Progenitor cell of endocrine pancreas (in vitro differentiated cells): ENCODE results near the gene CFDP1. TPM values are rescaled to one million over a fixed set of nuclear protein-coding genes. Genes with fewer than 3 reads are reported as not detected.

Experiments used
- DNase-seq: peaks from one replicate; pipeline ENCODE4 v3.0.0; 2021; ENCODE audit warnings: low spot score; ENCODE audit not compliant: unreplicated experiment
- H3K27ac Mint-ChIP-seq: 2 replicates; pipeline ENCODE4 v1.8.0; 2021; ENCODE audit warnings: mild to moderate bottlenecking, moderate library complexity, mixed read lengths
- H3K27me3 Mint-ChIP-seq: 2 replicates; pipeline ENCODE4 v1.8.0; 2021; ENCODE audit warnings: mixed read lengths
- H3K36me3 Mint-ChIP-seq: 2 replicates; pipeline ENCODE4 v1.8.0; 2022; ENCODE audit warnings: mixed read lengths; ENCODE audit not compliant: insufficient read depth
- H3K4me1 Mint-ChIP-seq: 2 replicates; pipeline ENCODE4 v1.8.0; 2021; ENCODE audit warnings: low read depth, mixed read lengths
- H3K4me3 Mint-ChIP-seq: 2 replicates; pipeline ENCODE4 v1.8.0; 2021; ENCODE audit warnings: low read depth, mild to moderate bottlenecking, moderate library complexity, mixed read lengths
- H3K9me3 Mint-ChIP-seq: 2 replicates; pipeline ENCODE4 v1.8.0; 2021; ENCODE audit warnings: low read depth, mixed read lengths
- total RNA-seq: library from RNA; stranded (reverse); gene quantifications from 2 replicates; pipeline ENCODE4 v1.2.1, GENCODE V29; 2021
- TF ChIP-seq, protein P1 (sequence below): fragments of 200-600 bp; sonication (generic); IDR thresholded peaks from one replicate; pipeline ENCODE4 v1.5.0; 2021; ENCODE audit warnings: antibody characterized with exemption, mild to moderate bottlenecking; ENCODE audit not compliant: unreplicated experiment

The CFDP1 gene
- total RNA-seq, 1 donor from 2014 or later: 94.6 TPM

DNA sequence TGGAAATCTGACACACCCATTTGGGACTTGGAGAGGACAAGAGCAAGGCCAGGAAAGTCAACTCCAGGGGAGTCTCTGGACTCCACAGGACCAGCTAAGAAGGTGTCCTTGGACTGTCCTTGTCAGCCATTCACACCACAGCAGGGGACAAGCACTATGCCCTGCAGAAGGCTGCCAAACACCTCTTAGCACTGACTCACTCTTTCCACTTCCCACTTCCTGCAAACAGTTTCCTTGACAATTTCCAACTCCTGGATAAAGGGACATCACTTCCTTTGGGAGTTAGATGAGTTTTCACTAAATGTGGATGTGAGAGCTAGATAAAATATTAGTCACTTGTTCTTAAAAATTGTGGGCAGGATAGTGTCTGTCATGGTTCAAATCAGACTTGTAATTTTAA, 144.1 kb downstream of the CFDP1 start:
- DNase-seq: no peak
- H3K9me3 Mint-ChIP-seq: no peaks in the 10 kb centered on the region
- H3K4me3 Mint-ChIP-seq: no peak overlapping the region
- H3K4me1 Mint-ChIP-seq: no peaks in the 10 kb centered on the region
- no peak overlapping the region for H3K27ac Mint-ChIP-seq
- no peaks in the 10 kb centered on the region for H3K27me3 Mint-ChIP-seq
- TF ChIP-seq, protein P1, sequence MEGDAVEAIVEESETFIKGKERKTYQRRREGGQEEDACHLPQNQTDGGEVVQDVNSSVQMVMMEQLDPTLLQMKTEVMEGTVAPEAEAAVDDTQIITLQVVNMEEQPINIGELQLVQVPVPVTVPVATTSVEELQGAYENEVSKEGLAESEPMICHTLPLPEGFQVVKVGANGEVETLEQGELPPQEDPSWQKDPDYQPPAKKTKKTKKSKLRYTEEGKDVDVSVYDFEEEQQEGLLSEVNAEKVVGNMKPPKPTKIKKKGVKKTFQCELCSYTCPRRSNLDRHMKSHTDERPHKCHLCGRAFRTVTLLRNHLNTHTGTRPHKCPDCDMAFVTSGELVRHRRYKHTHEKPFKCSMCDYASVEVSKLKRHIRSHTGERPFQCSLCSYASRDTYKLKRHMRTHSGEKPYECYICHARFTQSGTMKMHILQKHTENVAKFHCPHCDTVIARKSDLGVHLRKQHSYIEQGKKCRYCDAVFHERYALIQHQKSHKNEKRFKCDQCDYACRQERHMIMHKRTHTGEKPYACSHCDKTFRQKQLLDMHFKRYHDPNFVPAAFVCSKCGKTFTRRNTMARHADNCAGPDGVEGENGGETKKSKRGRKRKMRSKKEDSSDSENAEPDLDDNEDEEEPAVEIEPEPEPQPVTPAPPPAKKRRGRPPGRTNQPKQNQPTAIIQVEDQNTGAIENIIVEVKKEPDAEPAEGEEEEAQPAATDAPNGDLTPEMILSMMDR: no peak
- peaks cover 15% of the 10 kb centered on the region for H3K36me3 Mint-ChIP-seq

DNA sequence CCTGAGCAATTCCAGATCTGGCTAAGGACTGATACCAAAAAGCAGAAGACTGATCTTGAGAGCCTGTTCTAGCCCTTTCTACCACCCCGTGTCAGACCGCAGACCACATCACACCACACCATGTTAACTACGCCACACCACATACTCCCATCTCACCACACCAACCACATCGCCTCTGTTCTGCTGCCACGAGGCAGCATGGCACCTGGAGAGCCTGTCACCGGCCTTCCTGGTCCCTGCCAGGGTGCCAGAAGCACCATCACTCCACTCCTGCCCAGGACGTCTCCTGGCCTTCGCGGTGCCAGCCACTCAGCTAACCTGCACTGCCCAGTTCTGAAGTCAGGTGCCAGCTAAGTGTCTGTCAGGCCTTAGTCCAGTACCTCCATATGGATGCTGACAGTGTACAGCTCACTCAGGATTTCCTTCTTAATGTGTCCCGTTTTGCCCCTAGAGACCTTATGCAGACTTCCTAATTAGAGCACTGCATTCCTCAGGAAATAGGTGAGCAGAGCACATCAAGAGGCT, 144.6 kb downstream of the CFDP1 start:
- TF ChIP-seq, protein P1: no peak
- Mint-ChIP-seq H3K9me3 (no peaks in the 10 kb centered on the region), H3K27me3 (no peaks in the 10 kb centered on the region), H3K4me3 (no peak overlapping the region), H3K27ac (no peak overlapping the region), H3K4me1 (no peaks in the 10 kb centered on the region), H3K36me3 (peaks cover 13% of the 10 kb centered on the region)
- DNase-seq: no peak

DNA sequence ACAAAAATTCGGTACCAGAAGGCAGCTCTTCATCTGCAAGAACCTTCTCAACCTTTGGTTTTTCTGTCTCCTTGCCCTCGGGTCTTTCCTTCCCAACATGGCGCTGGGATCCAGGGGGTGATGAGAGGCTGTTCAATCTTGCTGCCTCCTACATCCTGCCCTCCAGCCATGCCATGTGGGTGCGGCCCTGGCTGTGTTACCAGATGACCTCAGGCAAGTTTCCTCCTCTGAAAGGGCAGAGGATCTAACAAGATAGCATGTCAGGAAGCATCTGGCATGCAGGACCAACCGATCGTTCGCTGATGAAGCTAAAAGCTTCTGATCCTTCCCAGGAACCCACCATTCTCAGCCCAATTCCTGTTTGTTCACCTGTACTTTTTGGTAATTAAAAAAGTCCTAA, 145.1 kb downstream of the CFDP1 start:
- no peaks in the 10 kb centered on the region for H3K27me3 Mint-ChIP-seq
- no peak overlapping the region for H3K27ac Mint-ChIP-seq
- DNase-seq: no peak
- no peaks in the 10 kb centered on the region for H3K4me1 Mint-ChIP-seq
- peaks cover 13% of the 10 kb centered on the region for H3K36me3 Mint-ChIP-seq
- H3K4me3 Mint-ChIP-seq: no peak overlapping the region
- TF ChIP-seq, protein P1: no peak
- no peaks in the 10 kb centered on the region for H3K9me3 Mint-ChIP-seq

DNA sequence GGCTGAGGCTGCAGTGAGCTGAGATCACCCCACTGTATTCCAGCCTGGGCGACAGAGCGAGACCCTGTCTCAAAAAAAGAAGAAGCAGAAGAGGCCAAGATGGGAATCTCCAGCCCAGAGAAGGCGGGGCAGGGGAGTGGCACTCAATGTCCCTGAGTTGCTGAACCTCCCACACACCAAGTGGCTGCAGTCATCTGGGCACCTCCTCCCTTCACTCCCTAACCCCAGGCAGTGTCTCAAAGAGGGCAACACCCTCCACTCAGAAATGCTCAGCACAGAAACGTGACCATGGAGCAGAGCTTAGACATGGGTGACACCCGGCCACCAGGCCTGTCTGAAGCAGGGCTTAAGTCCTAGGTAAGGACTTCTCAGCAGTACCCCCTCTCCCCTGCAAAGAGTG, 145.6 kb downstream of the CFDP1 start:
- Mint-ChIP-seq H3K4me1 (no peaks in the 10 kb centered on the region), H3K4me3 (no peak overlapping the region), H3K27me3 (no peaks in the 10 kb centered on the region), H3K9me3 (no peaks in the 10 kb centered on the region), H3K27ac (no peak overlapping the region), H3K36me3 (peaks cover 13% of the 10 kb centered on the region)
- no peak for DNase-seq
- TF ChIP-seq, protein P1: no peak

DNA sequence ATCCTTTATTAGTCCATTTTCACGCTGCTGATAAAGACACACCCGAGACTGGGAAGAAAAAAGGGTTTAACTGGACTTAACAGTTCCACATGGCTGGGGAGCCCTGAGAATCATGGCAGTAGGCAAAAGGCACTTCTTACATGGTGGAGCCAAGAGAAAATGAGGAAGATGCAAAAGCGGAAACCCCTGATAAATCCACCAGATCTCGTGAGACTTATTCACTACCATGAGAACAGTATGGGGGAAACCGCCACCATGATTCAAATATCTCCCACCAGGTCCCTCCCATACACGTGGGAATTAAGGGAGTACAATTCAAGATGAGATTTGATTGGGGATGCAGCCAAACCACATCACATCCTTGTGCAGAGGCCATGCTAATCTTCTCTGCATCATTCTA, 146.9 kb downstream of the CFDP1 start:
- H3K27ac Mint-ChIP-seq: no peak overlapping the region
- no peaks in the 10 kb centered on the region for H3K4me1 Mint-ChIP-seq
- peaks cover 13% of the 10 kb centered on the region for H3K36me3 Mint-ChIP-seq
- H3K4me3 Mint-ChIP-seq: no peak overlapping the region
- DNase-seq: no peak
- TF ChIP-seq, protein P1: no peak
- no peaks in the 10 kb centered on the region for H3K27me3 Mint-ChIP-seq
- no peaks in the 10 kb centered on the region for H3K9me3 Mint-ChIP-seq
